Bronchial epithelial cell (primary cell): ENCODE measurements around the gene CRLF2. TPM values are rescaled to one million over a fixed set of nuclear protein-coding genes. Genes with fewer than 3 reads are reported as not detected.

Experiments used
- DNase-seq: peaks from one replicate; pipeline ENCODE4 v3.0.0-alpha.2; 2010; ENCODE audit warnings: low read depth
- FAIRE-seq: peaks from 2 replicates; lab custom pipeline; 2011; peaks lifted over from hg19 to GRCh38; lab: Jason Lieb, UNC
- H3K27me3 ChIP-seq: 2 replicates; pipeline ENCODE4 v1.5.1; 2011; ENCODE audit warnings: low read length; ENCODE audit not compliant: control insufficient read depth, insufficient read depth
- H3K36me3 ChIP-seq: 2 replicates; pipeline ENCODE4 v1.5.1; 2011; ENCODE audit warnings: low read length; ENCODE audit not compliant: control insufficient read depth, insufficient read depth
- H3K4me3 ChIP-seq: 2 replicates; pipeline ENCODE4 v1.5.1; 2011; ENCODE audit warnings: mild to moderate bottlenecking, low read depth, low read length, control low read depth
- CTCF ChIP-seq: IDR thresholded peaks from 2 replicates; pipeline ENCODE4 v1.5.1; 2011; ENCODE audit warnings: mild to moderate bottlenecking, moderate library complexity, low read length, control low read depth, inconsistent platforms; ENCODE audit not compliant: insufficient read depth, severe bottlenecking
- total RNA-seq: library from RNA; depleted of rRNA; stranded (reverse); fragments of >200 nt; gene quantifications from 2 replicates; pipeline ENCODE4 v1.2.1, GENCODE V29; 2014

The CRLF2 gene
- total RNA-seq, 1 donor from 2014 or later, result not detected

GRCh38 chrX:1221296-1221845 lies 8.9 kb upstream of the CRLF2 start:
- H3K27me3 ChIP-seq, result no peaks in the 10 kb centered on the region
- no peak for FAIRE-seq
- no peak for DNase-seq
- H3K36me3 ChIP-seq, result no peaks in the 10 kb centered on the region
- no peak overlapping the region for H3K4me3 ChIP-seq
- TF ChIP-seq CTCF, result no peak

GRCh38 chrX:1218286-1218685 lies 5.8 kb upstream of the CRLF2 start:
- no peak for TF ChIP-seq CTCF
- H3K27me3 ChIP-seq, result no peaks in the 10 kb centered on the region
- H3K36me3 ChIP-seq, result no peaks in the 10 kb centered on the region
- FAIRE-seq (no peak), DNase-seq (no peak)
- H3K4me3 ChIP-seq, result no peak overlapping the region

GRCh38 chrX:1215123-1215823 lies 2.8 kb upstream of the CRLF2 start:
- Histone ChIP-seq H3K27me3 (no peaks in the 10 kb centered on the region), H3K36me3 (no peaks in the 10 kb centered on the region), H3K4me3 (no peak overlapping the region)
- TF ChIP-seq CTCF, result no peak
- no peak for FAIRE-seq
- no peak for DNase-seq

- FAIRE-seq, result no peak
- DNase-seq, result no peak
- no peak overlapping the region for H3K4me3 ChIP-seq
- H3K36me3 ChIP-seq, result no peaks in the 10 kb centered on the region
- no peaks in the 10 kb centered on the region for H3K27me3 ChIP-seq
- TF ChIP-seq CTCF, result no peak
Observed at GRCh38 chrX:1213971-1214370, 1.5 kb upstream of the CRLF2 start.

- DNase-seq (no peak), FAIRE-seq (no peak)
- no peaks in the 10 kb centered on the region for H3K27me3 ChIP-seq
- no peak for TF ChIP-seq CTCF
- H3K36me3 ChIP-seq, result no peaks in the 10 kb centered on the region
- no peak overlapping the region for H3K4me3 ChIP-seq
Observed at GRCh38 chrX:1210844-1211243, 1.6 kb downstream of the CRLF2 start.
